Gastrocnemius medialis (tissue), 4 donors: ENCODE results near the gene PROSER2. TPM values are rescaled to one million over a fixed set of nuclear protein-coding genes. Genes with fewer than 3 reads are reported as not detected.

Experiments used
- ATAC-seq, 2 donors: fragments of 150-250 bp; one replicate each; pipeline ENCODE4 v1.9.1; 2016
- DNase-seq, 2 donors: peaks; one replicate each; pipeline ENCODE4 v3.0.0-alpha.2; 2019
- H3K27ac ChIP-seq, 4 donors: fragments of 200-600 bp; sonication (generic); 1 replicate in 1 of 4; 2 replicates in 3 of 4; pipeline ENCODE4 v1.5.1; 2016 to 2018; ENCODE audit warnings: mild to moderate bottlenecking in 2 of 4, moderate library complexity in 1 of 4
- H3K27me3 ChIP-seq, 3 donors: fragments of 200-600 bp; sonication (generic) in 2 of 3; 1 replicate in 1 of 3; 2 replicates in 2 of 3; pipeline versions ENCODE4 v1.5.1 to v1.6.0; 2016 to 2019; ENCODE audit warnings: mild to moderate bottlenecking in 1 of 3, moderate library complexity in 1 of 3
- H3K36me3 ChIP-seq, 2 donors: fragments of 200-600 bp; sonication (generic) in 1 of 2; one replicate each; pipeline ENCODE4 v1.5.1; 2017 to 2018
- H3K4me1 ChIP-seq, 2 donors: fragments of 200-600 bp; sonication (generic) in 1 of 2; one replicate each; pipeline ENCODE4 v1.5.1; 2016 to 2017; ENCODE audit warnings: mild to moderate bottlenecking in 2 of 2
- H3K4me3 ChIP-seq, 4 donors: fragments of 200-600 bp; sonication (generic) in 3 of 4; 1 replicate in 1 of 4; 2 replicates in 3 of 4; pipeline ENCODE4 v1.5.1; 2016 to 2019; ENCODE audit warnings: mild to moderate bottlenecking in 2 of 4
- H3K9me3 ChIP-seq, 3 donors: fragments of 200-600 bp; sonication (generic) in 2 of 3; 1 replicate in 1 of 3; 2 replicates in 2 of 3; pipeline ENCODE4 v1.5.1; 2016 to 2019
- CTCF ChIP-seq, 5 experiments: fragments of 450-650 bp in 3 of 5; fragments of 200-600 bp in 2 of 5; sonication (generic) in 2 of 5; IDR thresholded peaks in 4 of 5; conservative IDR thresholded peaks in 1 of 5; 1 replicate in 4 of 5; 2 replicates in 1 of 5; pipeline ENCODE4 v1.5.1; 2016 to 2019; ENCODE audit warnings: antibody characterized with exemption in 5 of 5, mild to moderate bottlenecking in 3 of 5, moderate library complexity in 3 of 5
- POLR2A ChIP-seq, 2 donors: fragments of 450-650 bp; IDR thresholded peaks; one replicate each; pipeline ENCODE4 v1.6.1; 2017; ENCODE audit warnings: antibody characterized with exemption in 2 of 2, mild to moderate bottlenecking in 2 of 2, moderate library complexity in 2 of 2
- in situ Hi-C, 4 donors: fragments of 200-750 bp; cut with MboI; loops; one replicate each; pipeline versions ENCODE4 v1.15.0 to v1.8.0; 2017; ENCODE audit warnings: low sequenced_read_pairs in 4 of 4
- intact Hi-C: fragments of 100-400 bp; cut with DNase I; formaldehyde crosslinking; loops from one replicate; pipeline ENCODE4 v1.15.1; 2023; ENCODE audit warnings: low total_unique reads
- total RNA-seq, 4 donors: library from RNA; depleted of rRNA; stranded (reverse); fragments of >200 nt; gene quantifications; one replicate each; pipeline versions ENCODE4 v1.1.0 to v1.2.3, GENCODE V29; 2016

Gene PROSER2
- total RNA-seq, 4 donors from 2014 or later: 0.88 to 3.4 (median 1.4) TPM

- Histone ChIP-seq H3K27ac (no peak overlapping the region), H3K4me1 (no peaks in the 10 kb centered on the region), H3K9me3 (no peaks in the 10 kb centered on the region), H3K27me3 (no peaks in the 10 kb centered on the region), H3K4me3 (no peak overlapping the region), H3K36me3 (peaks cover 0 to 34% of the 10 kb centered on the region in 2 donors)
- DNase-seq (no peak), ATAC-seq (no peak)
- TF ChIP-seq CTCF (IDR thresholded peaks at IDR 0.05 in 4 of 5, conservative IDR thresholded peaks at IDR 0.05 in 1 of 5): no peak
- no peak for TF ChIP-seq POLR2A (IDR thresholded peaks at IDR 0.05)
- intact Hi-C loops (no loop called here), in situ Hi-C loops (no loop called here)
Observed at GRCh38 chr10:11918384-11918783, 95.2 kb downstream of the PROSER2 start.

GRCh38 chr10:11919271-11919670, 96.1 kb downstream of the PROSER2 start:
- Histone ChIP-seq H3K27ac (no peak overlapping the region), H3K9me3 (no peaks in the 10 kb centered on the region), H3K27me3 (no peaks in the 10 kb centered on the region), H3K4me3 (no peak overlapping the region), H3K36me3 (peaks cover 0 to 34% of the 10 kb centered on the region in 2 donors), H3K4me1 (no peaks in the 10 kb centered on the region)
- in situ Hi-C loops: no loop called here
- intact Hi-C loops: no loop called here
- DNase-seq (no peak), ATAC-seq (no peak)
- TF ChIP-seq CTCF (IDR thresholded peaks at IDR 0.05 in 4 of 5, conservative IDR thresholded peaks at IDR 0.05 in 1 of 5): no peak
- no peak for TF ChIP-seq POLR2A (IDR thresholded peaks at IDR 0.05)

Other genes with a start within 250 kb of the PROSER2 start
- gene USP6NL, start 211.7 kb upstream of the PROSER2 start, total RNA-seq: 1 to 10 TPM; 5.6 to 6.2 (median 5.9) TPM
- 100 to 1,000 TPM; 465 to 605 (median 490) TPM for gene ECHDC3, start 81.0 kb upstream of the PROSER2 start, total RNA-seq
- 10 to 100 TPM; 22.9 to 30.7 (median 26.4) TPM for gene UPF2, start 219.5 kb downstream of the PROSER2 start, total RNA-seq
- 10 to 100 TPM; 15.2 to 45.7 (median 25.4) TPM for gene DHTKD1, start 245.6 kb downstream of the PROSER2 start, total RNA-seq